IPS-11a (cell line): Measurements from ENCODE around the gene CYP4B1.

Source experiments
- H3K4me3 ChIP-seq: one replicate; pipeline ENCODE4 v1.5.1; 2013; ENCODE audit warnings: low read depth, low read length, control low read depth

The CYP4B1 gene

DNA sequence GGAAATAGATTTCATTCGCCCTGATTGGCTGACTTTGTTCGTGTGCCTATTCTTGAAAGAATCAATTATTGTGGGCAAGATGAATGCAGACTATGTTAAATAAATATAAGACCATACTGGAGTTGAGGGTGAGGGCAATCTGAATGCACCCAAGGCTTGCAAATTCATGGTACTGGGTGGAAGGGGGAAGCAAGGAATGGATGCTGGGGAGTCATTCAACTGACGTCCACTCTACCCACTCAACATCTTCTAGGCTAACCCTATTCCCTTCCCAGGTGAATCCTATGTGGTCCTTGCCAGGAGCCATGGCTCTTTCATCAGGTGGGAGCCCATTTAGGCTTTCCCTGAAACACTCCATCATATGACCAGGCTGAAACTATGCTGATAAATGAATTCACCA, 5.7 kb upstream of the CYP4B1 start:
- H3K4me3 ChIP-seq: no peak overlapping the region

DNA sequence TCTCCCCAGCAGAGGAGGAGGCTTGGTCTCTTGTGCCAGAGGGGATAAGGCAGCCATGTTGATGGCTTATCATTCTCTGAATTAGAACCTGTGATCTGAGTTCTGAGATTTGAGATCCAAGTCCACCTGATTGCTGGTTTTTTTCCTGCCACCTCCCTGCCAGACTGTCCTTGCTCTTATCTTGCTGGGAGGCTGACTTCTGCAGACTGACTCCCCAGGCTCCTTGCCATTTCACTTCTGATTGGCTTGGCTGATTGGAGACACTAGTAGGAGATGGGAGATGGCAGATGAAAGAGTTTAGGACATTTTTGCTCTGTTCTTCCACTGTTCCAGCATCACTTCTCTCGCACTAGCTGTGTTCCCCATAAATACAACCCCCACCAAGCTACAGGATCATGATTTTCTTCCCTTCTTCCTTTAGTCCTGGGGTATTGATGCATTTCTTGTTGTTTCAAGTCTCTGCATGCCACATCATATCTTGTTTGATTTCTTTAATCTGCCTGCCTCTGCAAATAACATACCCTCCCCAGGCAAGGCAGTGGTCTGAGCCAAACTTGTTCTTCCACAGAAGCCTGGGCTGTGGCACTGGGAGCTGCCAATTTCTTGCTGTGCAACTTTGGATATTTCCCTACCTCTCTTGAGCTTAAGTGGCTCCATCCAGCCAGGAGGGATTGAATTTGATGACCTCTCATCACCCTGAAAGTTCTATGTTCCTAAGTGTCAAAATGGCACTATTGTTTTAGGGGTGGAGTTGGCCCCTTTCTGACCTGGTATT, 963 bp upstream of the CYP4B1 start:
- no peak overlapping the region for H3K4me3 ChIP-seq

DNA sequence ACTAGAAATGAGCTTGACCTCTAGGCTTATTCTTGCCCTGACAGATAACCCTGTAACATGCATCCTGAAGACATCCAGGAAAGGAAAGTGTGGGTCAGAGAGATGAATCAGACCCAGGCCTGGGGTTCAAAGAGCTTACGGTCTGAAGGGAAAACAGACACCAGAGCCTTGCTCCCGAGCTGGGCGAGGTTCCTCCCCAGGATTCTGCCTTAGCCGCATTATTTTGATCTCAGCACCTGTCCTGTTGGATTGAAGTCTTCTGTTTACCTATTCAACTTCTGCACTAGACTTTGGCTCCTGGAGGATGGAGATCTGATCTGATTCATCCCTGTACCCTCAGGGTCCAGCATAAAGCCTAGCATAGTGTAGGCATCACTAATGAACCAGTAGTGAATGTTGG, 1.9 kb downstream of the CYP4B1 start:
- no peak overlapping the region for H3K4me3 ChIP-seq

DNA sequence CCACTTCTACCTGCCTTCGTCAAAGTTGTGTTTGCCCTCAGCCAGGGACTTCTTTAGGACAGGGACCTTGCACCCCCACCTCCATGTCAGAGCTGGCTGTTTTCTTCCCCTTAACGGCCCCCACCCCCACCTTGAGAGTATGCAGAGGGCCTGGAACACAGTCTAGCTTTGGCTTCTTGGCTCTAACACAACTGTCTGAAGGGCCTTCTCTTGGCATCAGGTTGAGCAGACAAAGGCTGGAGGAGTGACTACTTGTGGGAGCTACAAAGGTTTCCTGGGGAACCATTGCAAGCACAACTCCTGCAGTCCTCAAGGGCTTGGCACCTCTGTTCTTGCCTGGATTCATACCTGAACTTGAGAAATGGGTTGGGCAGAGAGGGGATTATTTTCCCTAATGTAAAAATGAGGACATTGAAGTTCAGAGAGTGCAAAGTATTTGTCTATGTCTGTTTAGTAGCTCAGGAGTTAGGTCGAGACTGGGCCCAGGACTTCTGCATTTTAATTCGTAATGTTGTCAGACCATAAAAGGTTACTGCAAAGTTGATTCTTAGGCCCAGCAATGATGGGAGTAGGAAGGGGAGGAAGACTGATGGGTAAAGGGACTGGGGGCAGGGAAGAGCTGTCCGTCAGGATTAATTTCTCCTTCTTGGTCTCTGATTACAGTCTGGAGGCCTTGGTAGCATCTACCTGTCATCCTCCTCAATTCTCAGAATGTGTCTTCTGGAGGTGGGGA, 2.6 kb downstream of the CYP4B1 start:
- H3K4me3 ChIP-seq: no peak overlapping the region

DNA sequence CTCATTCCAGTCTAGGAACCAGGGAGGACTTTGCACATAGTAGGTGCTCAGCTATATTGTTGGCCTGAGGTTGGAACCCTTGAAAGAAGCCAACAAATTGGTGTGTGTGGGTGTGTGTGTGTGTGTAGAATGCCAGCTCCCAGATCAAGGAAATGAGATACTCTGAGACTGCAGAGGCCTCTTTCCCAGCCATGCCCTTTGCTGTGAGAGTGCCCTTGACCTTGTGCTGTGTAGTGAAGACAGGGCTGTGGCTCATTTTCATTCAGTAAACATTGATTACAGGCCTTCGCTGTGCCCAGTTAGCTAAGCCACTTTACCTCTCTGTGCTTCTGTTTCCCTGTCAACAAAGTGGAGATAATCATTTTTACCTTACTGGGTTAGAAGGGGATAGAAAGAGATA, 3.2 kb downstream of the CYP4B1 start:
- no peak overlapping the region for H3K4me3 ChIP-seq

DNA sequence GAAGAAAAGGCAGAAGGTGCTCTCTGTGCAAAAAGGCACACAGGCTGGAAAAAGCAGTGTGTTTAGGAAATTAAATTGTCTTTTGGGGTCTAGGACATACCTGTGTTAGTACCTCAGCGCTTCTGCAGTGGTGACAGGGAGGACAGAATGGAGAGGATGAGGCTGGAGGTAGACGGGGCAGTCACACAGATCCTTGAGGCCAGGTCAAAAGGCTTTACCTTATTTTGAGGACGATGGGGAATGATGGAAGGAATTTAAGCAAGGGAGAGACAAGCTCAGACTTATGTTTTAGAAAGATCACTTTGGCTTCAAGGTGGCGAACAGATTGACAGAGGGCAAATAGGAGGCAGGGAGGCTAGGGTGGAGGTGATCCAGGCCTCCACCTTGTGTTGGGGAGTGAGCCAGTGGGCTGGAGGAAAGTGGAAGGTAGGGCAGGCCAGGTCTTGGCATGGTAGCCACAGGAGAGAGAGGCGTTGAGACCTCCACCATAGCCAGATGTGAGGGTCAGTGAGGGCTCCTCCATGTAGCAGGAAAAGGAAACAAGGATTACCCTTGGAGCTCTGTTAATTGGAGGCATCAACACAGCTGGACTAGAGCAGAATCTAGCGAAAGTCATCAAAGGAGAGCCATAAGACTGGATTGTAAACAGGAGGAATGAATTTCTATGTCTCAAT, 4.2 kb downstream of the CYP4B1 start:
- H3K4me3 ChIP-seq: no peak overlapping the region

DNA sequence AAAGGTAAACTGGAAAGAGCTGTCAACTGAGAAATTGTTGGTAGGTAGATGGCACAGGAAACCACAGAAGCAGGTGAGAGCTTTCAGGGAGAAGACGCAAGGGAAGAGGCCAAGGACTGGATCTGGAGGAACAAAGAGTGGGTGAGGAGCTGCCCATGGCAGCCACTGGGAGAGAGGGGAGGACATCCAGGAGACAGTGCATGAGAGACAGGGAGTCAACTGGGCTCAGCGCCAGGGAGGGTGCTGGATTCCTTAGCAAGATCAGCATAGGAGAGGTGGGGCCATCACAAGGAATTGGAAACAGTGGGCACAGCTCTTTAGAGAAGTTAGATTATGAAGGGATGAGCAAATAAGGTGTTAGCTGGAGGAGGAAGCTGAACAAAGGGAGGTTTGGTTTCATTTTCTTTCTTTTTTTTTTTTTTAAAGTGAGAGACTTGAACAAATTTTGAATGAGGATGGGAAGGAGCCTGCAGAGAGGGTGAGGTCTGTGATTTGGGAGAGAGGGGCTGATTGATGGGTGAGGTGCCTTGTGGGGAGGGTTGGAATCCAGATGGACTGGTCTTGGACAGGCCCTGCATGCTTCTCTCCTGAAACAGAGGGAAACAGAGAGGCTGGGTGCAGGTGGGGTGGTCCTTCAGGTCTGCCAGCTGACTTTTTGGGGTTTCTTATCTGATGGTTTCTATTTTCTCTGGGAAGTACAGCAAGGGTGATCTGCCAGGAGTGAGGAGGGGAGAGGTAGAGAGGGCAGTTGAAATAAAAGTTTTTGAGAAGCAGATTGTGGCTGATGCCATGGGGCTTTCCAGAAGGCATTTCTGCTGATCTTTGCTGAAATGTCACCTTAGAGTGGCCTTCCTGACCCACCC, 5.4 kb downstream of the CYP4B1 start:
- H3K4me3 ChIP-seq: no peak overlapping the region

DNA sequence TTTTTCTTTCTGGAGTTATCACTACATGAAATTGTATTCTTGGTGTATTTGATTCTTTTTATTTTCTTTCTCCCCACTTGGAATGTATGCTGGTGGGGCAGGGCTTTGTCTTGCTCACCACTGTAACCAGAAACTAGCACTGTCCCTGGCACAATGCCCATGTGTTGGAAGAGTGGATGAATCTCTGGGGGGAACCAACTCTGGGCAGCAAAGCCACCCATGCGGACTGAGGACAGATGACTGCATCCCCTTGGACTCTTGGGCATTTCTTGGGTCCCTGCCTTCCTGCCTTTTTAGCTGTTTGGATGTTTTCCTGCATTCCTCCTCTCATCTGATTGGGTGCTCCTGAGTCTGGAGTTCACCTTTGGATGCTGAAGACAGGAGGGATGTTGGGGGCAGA, 6.1 kb downstream of the CYP4B1 start:
- no peak overlapping the region for H3K4me3 ChIP-seq

DNA sequence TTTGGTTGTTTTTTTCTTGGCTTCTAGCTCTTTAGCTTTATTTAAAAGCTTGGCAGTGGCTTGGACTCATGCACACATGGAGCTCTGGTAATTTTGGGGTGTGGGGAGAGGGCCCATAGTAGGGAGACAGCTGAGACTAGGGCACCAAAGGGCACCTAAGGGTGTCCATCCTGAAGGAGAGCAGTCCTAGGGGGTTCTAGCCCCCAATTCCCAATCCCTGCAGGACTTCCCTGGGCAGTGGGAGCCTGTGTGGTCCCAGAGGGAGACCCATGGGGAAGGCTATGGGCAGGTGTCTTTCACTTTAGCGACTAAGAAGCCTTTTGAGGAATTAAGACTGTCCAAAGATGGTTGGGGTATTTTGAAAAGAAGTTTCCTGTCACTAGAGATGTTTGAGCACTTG, 6.9 kb downstream of the CYP4B1 start:
- H3K4me3 ChIP-seq: no peak overlapping the region

DNA sequence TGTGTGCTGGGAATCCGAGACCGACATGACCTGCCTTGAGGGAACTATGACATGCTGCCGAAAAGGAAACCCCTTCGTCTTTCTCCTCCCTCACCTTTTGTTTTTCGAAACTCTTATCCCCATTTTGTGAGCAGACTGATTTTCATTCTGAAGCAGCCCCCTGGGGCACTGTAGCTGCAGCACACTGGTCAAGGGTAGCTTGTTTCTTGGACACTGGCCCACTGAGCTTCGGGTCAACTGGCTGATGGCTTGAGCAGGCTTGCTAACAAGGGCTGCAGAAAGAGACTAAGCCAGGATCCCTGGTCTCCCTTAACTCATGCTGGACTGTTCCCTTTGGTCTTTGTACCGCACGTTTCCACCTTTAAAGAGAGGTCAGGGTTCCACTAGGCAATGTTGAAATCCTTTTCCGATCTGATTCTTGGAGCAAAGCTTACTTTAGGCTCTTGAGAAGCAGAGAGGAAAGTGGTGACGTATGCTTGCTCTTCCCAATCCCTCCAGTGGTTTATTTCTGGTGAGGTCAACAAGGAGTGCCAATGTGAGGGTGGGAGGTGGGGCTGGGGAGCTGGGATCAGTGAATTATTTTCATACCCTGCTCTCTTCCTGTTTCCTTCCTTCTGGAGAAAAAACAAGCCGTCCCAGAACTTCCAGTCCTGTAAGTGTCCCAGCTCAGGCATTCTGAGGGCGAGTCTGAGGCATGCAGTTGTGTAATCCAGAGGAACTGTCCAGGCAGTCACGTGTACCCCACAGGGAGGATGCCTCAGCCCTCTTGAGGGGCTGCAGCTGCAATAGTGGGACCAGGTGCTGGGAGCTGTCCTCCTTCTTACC, 7.6 kb downstream of the CYP4B1 start:
- H3K4me3 ChIP-seq: no peak overlapping the region

DNA sequence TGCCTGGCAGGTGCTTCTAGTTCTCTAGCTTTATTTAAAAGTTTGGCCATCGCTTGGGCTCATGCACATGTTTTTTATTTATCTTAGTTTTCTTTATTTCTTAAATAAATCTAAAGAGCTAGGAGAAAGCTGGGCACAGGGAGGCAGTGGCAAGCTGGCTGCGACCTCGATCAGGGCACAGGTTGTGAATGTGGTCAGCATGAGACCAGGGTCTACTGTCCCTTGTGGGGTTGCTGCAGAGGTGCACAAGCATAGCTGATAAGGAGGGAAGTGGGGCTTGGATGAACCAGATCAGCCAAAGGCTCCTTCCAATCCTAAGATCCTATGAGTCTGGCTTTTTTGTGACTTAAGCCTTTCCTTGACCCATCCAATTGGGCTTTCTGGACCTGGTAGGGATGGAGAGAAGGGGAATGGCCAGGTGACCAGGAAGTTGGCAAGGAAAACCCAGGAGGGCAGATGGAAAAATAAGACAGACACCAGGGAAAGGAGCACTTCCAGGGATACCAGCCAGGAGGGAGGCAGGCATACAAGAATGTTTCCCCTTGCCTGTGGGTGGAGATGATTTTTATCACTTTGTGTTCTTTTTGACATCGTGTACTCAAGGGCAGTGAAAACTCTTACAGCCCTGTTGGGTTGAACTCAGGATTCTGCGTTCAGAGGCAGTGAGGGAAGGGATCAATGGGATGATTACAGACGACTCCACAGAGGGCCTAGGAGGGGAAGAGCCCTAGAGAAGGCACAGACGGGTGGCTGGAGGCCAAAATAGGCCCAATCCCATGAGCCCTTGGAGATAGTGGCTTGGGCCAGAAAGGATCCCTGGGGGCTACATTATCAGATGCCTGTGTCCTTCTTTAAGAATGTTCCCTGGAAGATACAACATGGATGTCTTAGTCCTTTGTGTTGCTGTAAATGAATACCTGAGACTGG, 8.5 kb downstream of the CYP4B1 start:
- H3K4me3 ChIP-seq: no peak overlapping the region

DNA sequence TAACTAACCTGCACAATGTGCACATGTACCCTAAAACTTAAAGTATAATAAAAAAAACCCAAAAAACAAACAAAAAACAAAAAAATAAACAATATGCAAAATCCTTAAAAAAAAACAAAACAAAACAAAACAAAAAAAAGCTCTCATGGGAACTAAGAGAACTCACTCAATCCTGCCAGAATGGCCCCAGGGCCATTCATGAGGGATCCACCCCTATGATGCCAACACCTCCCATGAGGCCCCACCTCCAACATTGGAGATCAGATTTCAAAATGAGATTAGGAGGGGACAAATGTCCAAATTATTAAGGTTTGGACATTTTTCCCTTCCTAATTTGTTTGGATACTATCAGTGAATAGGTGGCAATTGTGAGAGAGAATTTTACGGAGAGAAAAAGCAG, 10.2 kb downstream of the CYP4B1 start:
- H3K4me3 ChIP-seq: no peak overlapping the region

DNA sequence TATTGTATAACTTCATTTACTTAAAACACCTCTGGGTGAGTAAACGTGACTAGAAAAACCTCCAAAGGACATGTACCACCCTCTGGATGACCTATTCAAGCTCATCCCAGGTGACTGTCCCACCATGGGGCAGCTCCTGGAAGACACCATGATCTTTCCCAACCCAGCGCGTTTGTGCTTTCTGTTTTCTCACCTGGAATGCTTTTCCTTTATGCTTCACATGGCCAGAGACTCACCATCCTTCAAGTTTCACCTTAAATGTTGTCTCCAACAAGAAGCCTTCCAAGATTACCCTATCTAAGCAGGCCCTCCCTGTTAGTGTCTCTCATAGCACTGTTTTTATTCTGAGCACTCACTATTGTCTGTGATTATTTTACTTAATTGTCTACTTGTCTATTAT, 11.1 kb downstream of the CYP4B1 start:
- H3K4me3 ChIP-seq: no peak overlapping the region

DNA sequence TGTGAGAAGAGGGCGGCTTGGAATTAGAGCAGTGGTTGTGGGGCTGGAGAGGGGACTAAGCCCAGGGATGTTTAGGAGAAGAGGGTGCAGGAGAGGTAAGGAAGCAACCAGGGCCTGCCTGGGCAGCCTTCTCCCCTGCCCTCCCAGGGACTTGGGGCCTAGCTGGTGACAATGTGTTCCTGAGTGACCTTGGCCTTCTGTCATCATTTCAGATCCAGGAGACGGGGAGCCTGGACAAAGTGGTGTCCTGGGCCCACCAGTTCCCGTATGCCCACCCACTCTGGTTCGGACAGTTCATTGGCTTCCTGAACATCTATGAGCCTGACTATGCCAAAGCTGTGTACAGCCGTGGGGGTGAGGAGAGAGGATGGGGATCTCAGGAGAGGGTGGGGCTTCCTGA, 11.8 kb downstream of the CYP4B1 start:
- no peak overlapping the region for H3K4me3 ChIP-seq

DNA sequence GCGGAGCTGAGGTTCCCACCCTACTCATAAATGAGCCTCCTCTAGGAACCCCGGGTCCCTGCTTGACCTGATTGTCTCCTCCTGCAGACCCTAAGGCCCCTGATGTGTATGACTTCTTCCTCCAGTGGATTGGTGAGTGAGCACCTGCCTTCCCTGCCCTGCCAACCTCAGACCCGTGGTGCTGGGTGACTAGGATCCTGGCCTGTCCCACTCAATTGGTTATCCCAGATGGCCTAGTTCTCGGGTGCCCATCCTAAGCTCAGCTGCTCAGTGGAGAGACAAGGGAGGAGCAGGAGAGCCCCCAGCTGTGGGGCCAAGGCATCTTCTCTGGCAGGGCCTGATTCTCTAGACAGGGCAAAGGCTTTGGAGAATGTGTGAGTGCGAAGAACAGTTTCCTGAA, 12.2 kb downstream of the CYP4B1 start:
- no peak overlapping the region for H3K4me3 ChIP-seq

DNA sequence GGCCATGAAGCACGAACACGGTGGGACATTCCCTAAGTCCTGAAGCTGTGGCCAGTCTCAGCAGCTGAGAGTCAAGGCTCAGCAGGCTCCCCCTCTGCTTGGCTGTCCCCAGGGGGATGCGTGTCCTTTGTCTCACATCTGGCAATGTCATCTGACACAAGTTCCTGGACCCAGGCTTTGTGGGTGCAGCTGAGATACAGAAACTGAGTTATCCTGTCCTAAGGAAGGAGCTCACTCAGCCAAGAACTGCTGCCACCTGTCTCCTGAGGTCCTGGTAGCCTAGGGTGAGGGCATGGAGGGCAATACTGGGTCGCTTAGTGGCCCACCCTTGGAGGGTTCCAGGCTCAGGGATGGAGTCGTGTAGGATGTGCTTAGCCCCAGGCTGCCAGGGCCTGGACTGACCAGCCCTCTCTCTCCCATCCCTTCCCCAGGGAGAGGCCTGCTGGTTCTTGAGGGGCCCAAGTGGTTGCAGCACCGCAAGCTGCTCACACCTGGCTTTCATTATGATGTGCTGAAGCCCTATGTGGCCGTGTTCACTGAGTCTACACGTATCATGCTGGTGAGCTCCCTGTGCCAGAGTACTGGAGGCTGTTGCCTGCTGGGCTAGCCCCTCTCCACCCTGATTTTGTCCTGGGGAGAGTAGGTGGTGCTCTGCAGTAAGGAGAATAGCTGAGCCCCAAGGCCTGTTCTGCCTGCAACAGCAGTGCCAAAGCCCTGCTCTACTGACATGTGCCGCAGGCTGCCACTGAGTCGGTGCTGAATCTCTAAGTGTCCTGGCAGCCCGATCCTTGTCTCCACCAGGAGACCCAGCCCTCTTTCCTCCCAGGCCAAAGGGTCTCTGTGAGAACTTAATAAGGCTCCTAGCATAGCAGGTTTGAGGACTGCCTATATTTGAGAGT, 13.5 kb downstream of the CYP4B1 start:
- H3K4me3 ChIP-seq: no peak overlapping the region

DNA sequence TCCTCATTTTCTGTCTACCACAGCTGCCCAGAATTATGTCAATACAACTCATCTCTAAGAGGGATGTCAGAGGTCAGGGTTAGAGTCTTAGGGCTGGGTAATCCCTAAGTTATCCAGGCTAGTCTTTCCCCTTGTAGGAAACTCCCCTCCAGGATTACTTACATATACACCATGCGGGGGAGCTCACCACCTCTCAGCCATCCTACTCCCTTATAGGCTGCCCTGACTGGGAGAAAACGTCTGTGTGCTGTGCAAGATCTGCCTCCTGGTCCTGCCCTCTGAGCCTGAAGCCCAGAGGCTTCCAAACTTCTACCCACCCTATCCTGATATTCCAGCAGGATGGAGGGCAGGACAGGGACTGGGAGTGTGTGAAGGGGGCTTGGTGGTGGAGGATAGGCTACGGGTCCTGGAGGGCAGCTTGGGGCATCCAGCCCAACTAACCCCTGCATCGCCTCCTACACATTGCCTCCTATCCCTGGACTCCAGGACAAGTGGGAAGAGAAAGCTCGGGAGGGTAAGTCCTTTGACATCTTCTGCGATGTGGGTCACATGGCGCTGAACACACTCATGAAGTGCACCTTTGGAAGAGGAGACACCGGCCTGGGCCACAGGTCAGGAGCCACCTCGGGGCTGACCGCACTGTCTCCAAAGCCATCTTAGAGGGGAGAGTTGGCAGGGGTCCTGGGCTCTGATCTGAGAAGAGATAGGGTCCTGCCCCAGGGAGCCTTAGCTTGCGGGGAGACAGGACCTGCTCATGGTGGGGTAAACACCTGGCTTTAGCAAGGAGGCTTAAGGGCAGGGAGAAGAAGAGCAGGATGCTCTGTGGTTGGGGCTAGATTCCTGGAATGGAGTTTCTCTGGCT, 14.4 kb downstream of the CYP4B1 start:
- no peak overlapping the region for H3K4me3 ChIP-seq
